ENCODE measurements around the gene EPHA8.

- no peak for TF ChIP-seq EZH2 (IDR thresholded peaks at IDR 0.05; ENCODE audit: insufficient read depth, poor library complexity, severe bottlenecking)
- no peak for TF ChIP-seq EZH2phosphoT487 (IDR thresholded peaks at IDR 0.05; ENCODE audit: insufficient read depth, low read depth)
Observed at GRCh38 chr1:22526677-22527076, 36.6 kb upstream of the EPHA8 start.

Measured in GM23248 (cell line).